HG02938 (cell line): Measurements from ENCODE around the gene DAB2.

Experiments used
- ATAC-seq: cut with Tn5 transposase; IDR thresholded peaks from one replicate; pipeline ENCODE4 v1.9.1; 2021; ENCODE audit warnings: mild to moderate bottlenecking, moderate library complexity; ENCODE audit not compliant: unreplicated experiment

DAB2 gene

DNA sequence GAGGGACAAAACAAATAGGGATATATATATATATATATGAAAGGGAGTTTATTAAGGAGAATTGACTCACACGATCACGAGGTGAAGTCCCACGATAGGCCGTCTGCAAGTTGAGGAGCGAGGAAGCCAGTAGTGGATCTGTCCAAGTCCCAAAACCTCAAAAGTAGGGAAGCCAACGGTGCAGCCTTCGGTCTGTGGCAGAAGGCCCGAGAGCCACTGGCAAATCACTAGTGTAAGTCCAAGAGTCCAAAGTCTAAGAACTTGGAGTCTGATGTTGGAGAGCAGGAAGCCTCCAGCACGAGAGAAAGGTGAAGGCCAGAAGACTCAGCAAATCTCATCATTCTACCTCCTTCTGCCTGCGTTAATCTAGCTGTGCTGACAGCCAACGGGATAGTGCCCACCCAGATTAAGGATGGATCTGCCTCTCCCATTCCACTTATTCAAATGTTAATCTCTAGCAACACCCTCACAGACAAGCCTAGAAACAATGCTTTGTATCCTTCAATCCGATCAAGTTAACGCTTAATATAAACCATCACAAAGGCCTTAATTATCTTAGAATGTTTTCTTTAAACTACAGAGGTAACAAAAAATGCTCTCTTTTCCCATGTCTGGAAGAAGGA, 23.8 kb upstream of the DAB2 start:
- ATAC-seq: no peak

GRCh38 chr5:39447968-39448367, 23.2 kb upstream of the DAB2 start:
- ATAC-seq: no peak

- no peak for ATAC-seq
Measured at GRCh38 chr5:39447059-39447458, 22.3 kb upstream of the DAB2 start.

GRCh38 chr5:39446231-39446630, 21.5 kb upstream of the DAB2 start:
- ATAC-seq: no peak

GRCh38 chr5:39443911-39444310, 19.1 kb upstream of the DAB2 start:
- ATAC-seq: no peak

DNA sequence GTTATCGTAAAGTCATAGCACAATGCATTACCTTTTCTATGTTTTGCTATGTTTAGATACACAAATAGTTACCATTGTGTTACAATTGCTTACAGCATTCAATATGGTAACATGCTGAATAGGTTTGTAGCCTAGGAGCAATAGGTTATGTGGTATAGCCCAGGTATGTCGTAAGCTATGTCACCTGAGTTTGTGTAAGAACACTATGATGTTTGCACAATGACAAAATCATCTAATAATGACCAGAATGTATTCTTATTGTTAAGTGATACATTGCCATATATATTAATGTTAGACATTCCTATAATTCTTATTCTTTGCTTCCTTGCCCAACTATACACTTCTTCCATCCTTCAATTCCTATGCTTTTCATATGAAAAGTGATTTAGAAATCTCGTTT, 18.2 kb upstream of the DAB2 start:
- ATAC-seq: no peak

GRCh38 chr5:39441838-39442237, 17.1 kb upstream of the DAB2 start:
- ATAC-seq: no peak

GRCh38 chr5:39440958-39441624, 16.3 kb upstream of the DAB2 start:
- ATAC-seq: no peak

GRCh38 chr5:39440192-39440957, 15.6 kb upstream of the DAB2 start:
- ATAC-seq: no peak

DNA sequence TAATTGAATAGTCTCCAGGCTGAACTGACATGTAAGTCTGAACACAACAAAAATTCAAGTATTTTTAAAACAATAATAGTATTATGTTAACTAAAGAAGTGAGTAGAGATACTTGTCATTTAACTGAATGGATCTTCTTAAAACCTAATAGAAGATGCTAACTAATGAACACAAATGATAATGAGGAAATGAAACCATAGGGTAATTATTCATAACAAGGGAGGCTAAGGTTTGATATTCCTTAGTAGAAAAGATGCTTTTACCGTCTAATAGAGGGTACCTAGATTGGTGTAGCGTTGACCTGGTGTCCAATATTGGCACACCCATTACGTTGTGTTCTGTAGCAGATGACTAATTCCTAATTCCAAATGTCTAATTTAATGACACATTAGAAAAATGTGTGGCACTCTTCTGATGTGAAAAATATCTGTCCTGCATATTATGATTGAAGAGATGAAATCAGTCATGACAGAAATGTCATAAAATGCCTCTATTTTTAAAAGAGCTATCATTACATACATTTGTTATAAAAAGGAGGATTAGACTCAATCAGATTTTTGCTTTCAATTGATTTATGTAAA, 14.9 kb upstream of the DAB2 start:
- ATAC-seq: no peak

- no peak for ATAC-seq
Measured at GRCh38 chr5:39437467-39437866, 12.7 kb upstream of the DAB2 start.

GRCh38 chr5:39433848-39434247, 9.1 kb upstream of the DAB2 start:
- no peak for ATAC-seq

DNA sequence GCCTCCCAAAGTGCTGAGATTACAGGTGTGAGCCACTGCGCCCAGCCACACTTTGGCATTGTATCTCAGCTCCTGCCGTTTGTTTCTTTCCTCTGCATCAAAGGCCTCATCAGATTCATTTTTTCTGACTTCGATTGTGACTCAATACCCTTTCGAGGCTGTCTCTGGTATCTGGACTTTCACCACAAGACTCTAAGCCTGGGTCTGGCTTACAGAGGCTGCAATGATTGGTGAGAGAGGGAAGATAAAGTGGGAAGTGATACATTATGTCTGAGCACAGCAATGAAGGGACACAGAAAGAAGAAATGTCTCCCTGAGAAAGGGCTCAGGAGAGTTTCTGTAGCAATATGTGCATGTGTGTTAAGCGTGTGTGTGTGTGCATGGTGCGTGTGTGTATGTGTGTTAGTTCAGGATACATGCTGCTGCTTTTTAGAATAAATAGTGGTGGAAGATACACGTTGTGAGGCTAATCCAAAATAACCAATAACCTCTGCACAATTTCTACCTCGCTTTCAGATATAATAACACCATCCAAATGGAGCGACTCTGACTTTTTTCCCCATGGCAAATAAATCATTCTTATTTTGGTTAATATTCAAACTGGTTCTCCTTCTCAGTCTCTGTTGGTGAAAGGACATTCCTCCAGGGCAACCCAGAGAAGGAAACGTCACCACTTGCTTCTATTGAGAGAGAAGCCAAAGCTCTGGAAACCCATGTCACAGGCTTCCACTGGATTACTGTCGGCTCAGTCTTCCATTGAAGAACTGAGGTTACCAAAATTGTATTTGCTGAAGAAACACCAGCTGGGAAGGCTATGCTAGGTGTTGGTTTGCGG, 8.1 kb upstream of the DAB2 start:
- no peak for ATAC-seq

DNA sequence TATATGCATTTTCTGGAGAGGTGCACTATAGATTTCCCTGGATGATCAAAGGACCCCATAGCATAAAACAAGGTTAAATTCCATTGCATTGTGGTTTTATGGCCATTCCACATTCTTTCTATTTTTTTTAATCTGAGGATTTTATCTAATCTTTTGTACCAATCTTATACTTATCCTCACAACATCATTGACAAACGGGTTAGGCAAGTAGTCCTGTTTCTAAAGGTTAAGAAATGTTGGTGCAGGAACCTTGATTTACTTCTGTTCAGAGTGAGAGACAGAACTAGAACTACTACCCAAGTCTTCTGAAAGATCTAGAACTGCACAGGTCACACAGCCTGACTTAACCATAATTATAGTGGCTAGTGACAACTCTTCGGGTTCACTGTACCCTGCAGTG, 5.7 kb upstream of the DAB2 start:
- ATAC-seq: no peak

GRCh38 chr5:39428640-39429039, 3.9 kb upstream of the DAB2 start:
- ATAC-seq: no peak

DNA sequence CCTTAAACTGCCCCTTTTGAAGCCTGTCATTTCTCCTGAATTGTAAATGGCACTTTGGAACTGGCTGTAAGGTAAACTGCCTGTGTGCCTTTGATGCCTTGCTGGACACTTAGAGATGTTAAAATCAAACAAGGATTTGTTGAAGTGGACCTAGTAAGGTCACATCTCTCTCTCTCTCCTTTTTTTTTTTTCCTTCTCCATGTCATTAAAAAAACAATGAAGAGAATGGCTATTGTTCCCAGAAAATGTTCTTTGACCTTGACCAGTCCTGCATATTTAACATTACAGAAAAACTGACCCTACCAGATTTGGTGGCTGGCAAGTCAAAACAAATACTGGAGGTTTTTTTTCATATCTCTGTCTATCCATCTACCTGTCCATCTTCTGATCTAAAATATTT, 2.9 kb upstream of the DAB2 start:
- no peak for ATAC-seq

- no peak for ATAC-seq
Measured at GRCh38 chr5:39427229-39427628, 2.4 kb upstream of the DAB2 start.

GRCh38 chr5:39426746-39427105, 1.9 kb upstream of the DAB2 start:
- ATAC-seq: no peak

DNA sequence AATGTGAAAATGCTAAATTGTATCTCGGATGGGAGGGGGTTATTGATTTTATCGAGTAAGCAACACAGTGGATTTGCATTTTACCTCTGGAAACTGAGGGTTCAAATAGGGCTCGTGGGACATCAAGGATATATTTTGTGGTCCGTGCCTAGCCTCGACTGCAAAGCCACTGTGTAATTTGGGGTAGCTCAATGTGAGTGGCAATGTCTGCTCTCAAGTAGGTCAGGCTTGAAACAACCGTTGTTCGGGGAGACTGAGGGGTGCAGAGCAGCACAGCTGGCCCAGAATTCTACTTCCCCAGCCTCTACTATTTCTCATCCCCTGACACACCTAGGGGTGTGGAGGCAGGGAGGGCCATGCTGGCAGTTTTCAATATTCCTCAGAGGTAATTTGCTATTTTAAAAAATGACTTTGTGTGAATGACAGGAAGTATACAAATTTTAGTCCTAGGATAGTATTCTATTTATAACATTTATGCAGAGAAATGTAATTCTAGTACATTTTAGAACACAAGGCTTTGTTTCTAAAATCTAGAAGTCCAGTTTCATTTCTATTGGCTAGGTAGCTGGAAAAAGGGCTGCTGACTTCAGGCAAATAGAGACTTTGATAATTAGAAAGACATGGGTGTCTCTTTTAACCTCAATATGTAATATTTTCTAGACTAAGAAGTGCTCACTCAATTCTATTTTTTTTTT, 1.4 kb upstream of the DAB2 start:
- ATAC-seq: no peak

DNA sequence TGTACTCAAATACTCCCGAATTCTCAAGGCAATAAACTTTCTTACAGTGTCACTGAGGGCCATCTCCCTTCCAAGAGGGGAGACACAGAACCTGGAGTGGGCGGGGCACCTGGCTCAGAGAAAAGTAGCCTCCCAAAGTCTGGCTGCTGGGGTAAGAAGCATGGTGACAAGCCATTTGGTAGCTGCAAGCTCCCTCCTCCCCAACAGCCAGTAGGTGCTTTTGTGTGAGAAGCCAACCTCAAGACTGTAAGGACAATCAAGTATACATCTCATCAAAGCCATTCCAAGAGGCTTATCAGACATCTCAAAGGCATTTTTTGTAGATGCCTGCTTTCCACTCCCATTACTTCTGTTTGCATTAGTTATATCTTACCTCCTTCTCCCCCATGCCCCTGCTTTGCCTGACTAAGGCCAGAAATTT, 1.4 kb downstream of the DAB2 start:
- no peak for ATAC-seq
